ENCODE results near the gene IZUMO4.

DNA sequence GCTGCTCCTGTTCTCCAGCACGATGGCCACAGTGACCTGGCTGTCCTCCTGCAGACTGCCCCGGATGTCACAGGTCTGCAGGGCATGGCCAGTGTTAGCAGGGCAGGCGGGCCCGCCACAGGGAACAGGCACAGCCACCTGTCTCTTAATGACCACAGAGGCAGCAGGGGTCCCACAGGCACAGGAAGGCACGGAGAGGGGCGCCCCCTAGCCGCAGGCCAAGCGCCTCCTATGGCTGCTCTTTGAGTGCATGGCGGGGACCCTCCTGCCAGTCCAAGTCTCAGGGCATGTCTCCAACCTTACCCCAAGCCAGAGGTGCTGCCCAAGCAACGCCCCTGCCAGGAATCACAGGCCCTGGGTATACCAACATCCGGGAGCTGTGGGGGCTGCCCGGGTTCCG lies 14.1 kb downstream of the IZUMO4 start:
- no peak for TF ChIP-seq EZH2 (optimal IDR thresholded peaks at IDR 0.05; ENCODE audit: low read depth, low read length)
- TF ChIP-seq, protein P1, sequence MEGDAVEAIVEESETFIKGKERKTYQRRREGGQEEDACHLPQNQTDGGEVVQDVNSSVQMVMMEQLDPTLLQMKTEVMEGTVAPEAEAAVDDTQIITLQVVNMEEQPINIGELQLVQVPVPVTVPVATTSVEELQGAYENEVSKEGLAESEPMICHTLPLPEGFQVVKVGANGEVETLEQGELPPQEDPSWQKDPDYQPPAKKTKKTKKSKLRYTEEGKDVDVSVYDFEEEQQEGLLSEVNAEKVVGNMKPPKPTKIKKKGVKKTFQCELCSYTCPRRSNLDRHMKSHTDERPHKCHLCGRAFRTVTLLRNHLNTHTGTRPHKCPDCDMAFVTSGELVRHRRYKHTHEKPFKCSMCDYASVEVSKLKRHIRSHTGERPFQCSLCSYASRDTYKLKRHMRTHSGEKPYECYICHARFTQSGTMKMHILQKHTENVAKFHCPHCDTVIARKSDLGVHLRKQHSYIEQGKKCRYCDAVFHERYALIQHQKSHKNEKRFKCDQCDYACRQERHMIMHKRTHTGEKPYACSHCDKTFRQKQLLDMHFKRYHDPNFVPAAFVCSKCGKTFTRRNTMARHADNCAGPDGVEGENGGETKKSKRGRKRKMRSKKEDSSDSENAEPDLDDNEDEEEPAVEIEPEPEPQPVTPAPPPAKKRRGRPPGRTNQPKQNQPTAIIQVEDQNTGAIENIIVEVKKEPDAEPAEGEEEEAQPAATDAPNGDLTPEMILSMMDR (IDR thresholded peaks at IDR 0.05; ENCODE audit: low read length), result 0 out of 2 replicates have a peak, but pooled peaks have one; percentile 4
